PC-3 (cell line): Measurements from ENCODE around the gene CDC27. TPM values are rescaled to one million over a fixed set of nuclear protein-coding genes. Genes with fewer than 3 reads are reported as not detected.
"Not testable (repeated sequence)": the region's sequence is repeated elsewhere in the genome, so short reads cannot be mapped to it uniquely, and the experiment has no call there.

Source experiments
- ATAC-seq: fragments of 200-7000 bp; cut with Tn5 transposase; 2 replicates; pipeline ENCODE4 v1.9.1; 2020; ENCODE audit warnings: mild to moderate bottlenecking, moderate library complexity
- BruUV-seq: library from RNA; stranded (reverse); fragments of 400-500 nt; replicated peaks from 2 replicates; lab custom pipeline; 2021; lab: Mats Ljungman, UMichigan
- CTCF ChIA-PET: fragments of 300-600 bp; sonication (Branson Sonifier 250); formaldehyde crosslinking; loops from one replicate; lab custom pipeline; 2022; ENCODE audit warnings: antibody characterized with exemption; lab: Charles Lee
- POLR2A ChIA-PET: fragments of 300-600 bp; sonication (Branson Sonifier 250); formaldehyde crosslinking; loops from one replicate; lab custom pipeline; 2022; ENCODE audit warnings: antibody characterized with exemption; ENCODE audit not compliant: unreplicated experiment; lab: Charles Lee
- DNase-seq: peaks from one replicate; pipeline ENCODE4 v3.0.0-alpha.2; 2015
- H2AFZ ChIP-seq: fragments of 300-600 bp; sonication (generic); 2 replicates; pipeline ENCODE4 v1.6.0; 2016; ENCODE audit warnings: antibody characterized with exemption, low read length
- H3F3A ChIP-seq: fragments of 300-600 bp; sonication (generic); one replicate; pipeline ENCODE4 v1.6.0; 2017; ENCODE audit warnings: antibody characterized with exemption, low read length, control low read depth, mild to moderate bottlenecking; ENCODE audit not compliant: unreplicated experiment
- H3K27ac ChIP-seq: fragments of 300-600 bp; sonication (generic); 2 replicates; pipeline ENCODE4 v1.5.1; 2016; ENCODE audit warnings: mild to moderate bottlenecking, low read length
- H3K27me3 ChIP-seq: fragments of 300-600 bp; sonication (generic); 2 replicates; pipeline ENCODE4 v1.6.1; 2016; ENCODE audit warnings: low read length, mixed read lengths
- H3K36me3 ChIP-seq: fragments of 300-600 bp; sonication (generic); 2 replicates; pipeline ENCODE4 v1.6.1; 2016; ENCODE audit warnings: low read depth, mixed run types, low read length, mixed read lengths
- H3K4me1 ChIP-seq: fragments of 300-600 bp; sonication (generic); 2 replicates; pipeline ENCODE4 v1.5.1; 2016; ENCODE audit warnings: low read length; ENCODE audit not compliant: insufficient read depth
- H3K4me2 ChIP-seq: fragments of 300-600 bp; sonication (generic); 2 replicates; pipeline ENCODE4 v1.6.0; 2016; ENCODE audit warnings: low read length
- H3K4me3 ChIP-seq: fragments of 300-600 bp; sonication (generic); 2 replicates; pipeline ENCODE4 v1.5.1; 2016; ENCODE audit warnings: mild to moderate bottlenecking, low read length, mixed read lengths
- H3K79me2 ChIP-seq: fragments of 300-600 bp; sonication (generic); 2 replicates; pipeline ENCODE4 v1.6.1; 2017; ENCODE audit warnings: low read length, mixed read lengths
- H3K9ac ChIP-seq: fragments of 300-600 bp; sonication (generic); 2 replicates; pipeline ENCODE4 v1.6.0; 2016; ENCODE audit warnings: mild to moderate bottlenecking, low read length
- H3K9me2 ChIP-seq: fragments of 300-600 bp; sonication (generic); replicated peaks from 2 replicates; pipeline ENCODE4 v1.6.1; 2016; ENCODE audit warnings: mixed run types, low read length, mixed read lengths
- H3K9me3 ChIP-seq: fragments of 300-600 bp; sonication (generic); 2 replicates; pipeline ENCODE4 v1.6.1; 2016; ENCODE audit warnings: low read length, mixed read lengths
- H4K20me1 ChIP-seq: fragments of 300-600 bp; sonication (generic); 2 replicates; pipeline ENCODE4 v1.6.1; 2016; ENCODE audit warnings: low read length, mixed read lengths
- CTCF ChIP-seq: fragments of 300-600 bp; sonication (generic); conservative IDR thresholded peaks from 2 replicates; pipeline ENCODE4 v1.5.1; 2017; ENCODE audit warnings: antibody characterized with exemption, low read depth, mild to moderate bottlenecking, low read length
- EZH2 ChIP-seq: fragments of 300-600 bp; sonication (generic); IDR thresholded peaks from one replicate; pipeline ENCODE4 v1.6.1; 2017; ENCODE audit warnings: antibody characterized with exemption, mild to moderate bottlenecking, low read length; ENCODE audit not compliant: unreplicated experiment
- EZH2phosphoT487 ChIP-seq: fragments of 300-600 bp; sonication (generic); IDR thresholded peaks from 2 replicates; pipeline ENCODE4 v1.6.1; 2018; ENCODE audit warnings: mild to moderate bottlenecking, antibody characterized with exemption, low read length, borderline replicate concordance
- intact Hi-C: fragments of 100-400 bp; cut with micrococcal nuclease; formaldehyde crosslinking; loops from 2 replicates; pipeline ENCODE4 v1.9.0; 2023
- total RNA-seq: library from RNA; depleted of rRNA; stranded (reverse); fragments of >200 nt; gene quantifications from 2 replicates; pipeline ENCODE4 v1.2.3, GENCODE V29; 2014

The CDC27 gene
- total RNA-seq, 1 experiment from 2014 or later, result 167 TPM

DNA sequence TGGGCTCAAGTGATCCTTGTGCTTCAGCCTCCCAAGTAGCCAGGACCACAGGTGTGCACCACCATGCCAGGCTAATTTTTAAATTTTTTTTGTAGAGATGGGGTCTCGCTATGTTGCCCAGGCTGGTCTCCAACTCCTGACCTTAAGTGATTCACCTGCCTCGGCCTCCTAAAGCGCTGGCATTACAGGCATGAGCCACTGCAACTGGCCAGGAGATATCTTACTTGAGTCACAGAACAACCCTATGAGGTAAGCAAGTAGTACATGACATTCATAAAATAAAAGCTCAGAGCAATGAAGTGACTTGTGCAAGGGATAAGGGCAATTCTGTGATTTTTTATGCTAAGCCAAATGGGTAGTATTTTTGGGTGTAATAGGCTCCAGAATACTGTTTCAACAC lies 57.3 kb downstream of the CDC27 start:
- Histone ChIP-seq H3K9me2 (no peaks in the 10 kb centered on the region), H3K4me1 (no peaks in the 10 kb centered on the region), H3K27me3 (no peaks in the 10 kb centered on the region), H3K79me2 (no peaks in the 10 kb centered on the region), H3K4me3 (no peak overlapping the region), H2AFZ (no peak overlapping the region), H3K4me2 (no peak overlapping the region), H3K27ac (no peak overlapping the region), H3K36me3 (peaks cover 54% of the 10 kb centered on the region), H3F3A (no peaks in the 10 kb centered on the region), H4K20me1 (no peaks in the 10 kb centered on the region), H3K9ac (no peak overlapping the region), H3K9me3 (no peaks in the 10 kb centered on the region)
- TF ChIP-seq EZH2phosphoT487, result no peak
- TF ChIP-seq CTCF, result no peak
- TF ChIP-seq EZH2, result no peak
- BruUV-seq, result no TSS peak
- intact Hi-C loops, result no loop called here
- ATAC-seq (no peak; the same call in 1 of the 2 replicates), DNase-seq (no peak)
- POLR2A ChIA-PET, result interaction anchor here (0.6 kb wide), 1 partner anchor 12 kb away, joined by 3 read pairs; no protein-coding TSS in a partner anchor
- CTCF ChIA-PET, result no interaction called here

DNA sequence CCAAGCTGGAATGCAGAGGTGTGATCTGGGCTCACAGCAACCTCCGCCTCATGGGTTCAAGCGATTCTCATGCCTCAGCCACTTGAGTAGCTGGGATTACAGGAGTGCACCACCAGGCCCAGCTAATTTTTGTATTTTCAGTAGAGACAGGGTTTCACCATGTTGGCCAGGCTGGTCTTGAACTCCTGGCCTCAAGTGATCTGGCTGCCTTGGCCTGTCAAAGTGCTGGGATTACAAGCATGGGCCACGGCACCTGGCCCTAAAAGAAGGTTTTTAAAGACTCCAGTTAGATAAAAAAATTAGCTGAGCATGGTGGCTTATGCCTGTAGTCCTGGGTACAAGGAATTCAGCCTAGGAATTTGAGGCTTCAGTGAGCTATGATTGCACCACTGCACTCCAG lies 62.3 kb downstream of the CDC27 start:
- H3K36me3 ChIP-seq, result peaks cover 59% of the 10 kb centered on the region
- intact Hi-C loops, H3K27ac ChIP-seq, H3K9me3 ChIP-seq, ATAC-seq, H4K20me1 ChIP-seq, H3K79me2 ChIP-seq, DNase-seq, POLR2A ChIA-PET, H3F3A ChIP-seq, H3K9ac ChIP-seq, CTCF ChIA-PET, H3K4me3 ChIP-seq, H3K4me1 ChIP-seq, H3K27me3 ChIP-seq, H3K4me2 ChIP-seq, H3K9me2 ChIP-seq, BruUV-seq, H2AFZ ChIP-seq: not testable (repeated sequence)

- BruUV-seq, H2AFZ ChIP-seq, H3K27ac ChIP-seq, H3K79me2 ChIP-seq, H3K9me3 ChIP-seq, H3F3A ChIP-seq, H3K9ac ChIP-seq, intact Hi-C loops, H4K20me1 ChIP-seq, CTCF ChIA-PET, H3K9me2 ChIP-seq, DNase-seq, H3K4me2 ChIP-seq, POLR2A ChIA-PET, H3K4me3 ChIP-seq, H3K27me3 ChIP-seq, ATAC-seq: not testable (repeated sequence)
- Histone ChIP-seq H3K36me3 (peaks cover 60% of the 10 kb centered on the region), H3K4me1 (peaks cover 20% of the 10 kb centered on the region)
These were observed 65.8 kb downstream of the CDC27 start for GRCh38 chr17:47123262-47123661.
